AG09309 (cell line): ENCODE results near the gene NOBOX.
"Not testable (repeated sequence)": the region's sequence is repeated elsewhere in the genome, so short reads cannot be mapped to it uniquely, and the experiment has no call there.

Experiments used
- DNase-seq: peaks from one replicate; pipeline ENCODE4 v3.0.0-alpha.2; 2010; ENCODE audit warnings: low read depth
- H3K4me3 ChIP-seq: 2 replicates; pipeline ENCODE4 v1.5.1; 2011; ENCODE audit warnings: mild to moderate bottlenecking, low read depth, low read length, moderate library complexity; ENCODE audit not compliant: control insufficient read depth

NOBOX gene

GRCh38 chr7:144351667-144352066 lies 51.8 kb downstream of the NOBOX start:
- H3K4me3 ChIP-seq, DNase-seq: not testable (repeated sequence)

GRCh38 chr7:144348625-144349024 lies 54.9 kb downstream of the NOBOX start:
- not testable (repeated sequence) for DNase-seq, H3K4me3 ChIP-seq
